HS-5 (cell line): ENCODE data around the gene AHDC1.

Source experiments
- DNase-seq: peaks from one replicate; pipeline ENCODE4 v3.0.0-alpha.2; 2012; ENCODE audit warnings: low read depth

The AHDC1 gene

DNA sequence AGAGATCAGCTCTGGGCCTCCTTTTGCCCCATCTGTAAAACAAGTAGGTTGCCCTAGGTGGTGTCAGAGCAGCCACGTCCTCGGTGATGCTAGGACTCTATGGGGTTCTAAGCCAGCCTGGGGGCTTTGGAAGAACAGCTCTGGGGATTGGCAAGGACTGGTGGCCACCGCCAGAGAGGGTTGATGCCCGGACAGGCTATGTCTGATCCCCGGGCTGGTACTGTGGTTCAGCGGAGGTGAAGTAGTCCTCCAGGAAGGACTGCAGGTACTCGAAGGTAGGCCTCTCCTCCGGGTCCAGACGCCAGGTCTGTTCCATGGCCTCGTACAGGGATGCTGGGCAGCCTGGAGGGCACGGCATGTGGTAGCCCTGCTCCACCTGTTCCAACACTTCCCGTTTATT, 8.8 kb upstream of the AHDC1 start:
- DNase-seq: no peak

DNA sequence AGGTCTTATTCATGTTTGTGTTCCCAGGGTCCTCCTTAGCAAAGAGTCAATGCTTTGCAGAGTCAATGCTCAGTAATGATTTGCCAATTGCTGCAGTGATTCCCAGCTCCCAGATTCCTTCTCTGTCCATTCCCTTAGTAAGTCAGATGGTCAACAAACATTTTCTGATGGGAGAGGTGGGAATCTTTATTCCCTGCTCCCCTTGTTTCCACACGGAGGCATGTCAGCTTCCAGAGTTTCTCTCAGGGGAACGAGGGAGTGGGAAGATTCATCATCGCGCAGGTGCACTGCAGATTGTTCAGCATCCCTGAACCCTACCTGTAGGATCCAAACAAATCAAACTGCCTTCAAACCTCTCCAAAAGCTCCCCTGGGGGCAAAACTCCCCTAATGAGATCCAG, 7.5 kb upstream of the AHDC1 start:
- DNase-seq: no peak

DNA sequence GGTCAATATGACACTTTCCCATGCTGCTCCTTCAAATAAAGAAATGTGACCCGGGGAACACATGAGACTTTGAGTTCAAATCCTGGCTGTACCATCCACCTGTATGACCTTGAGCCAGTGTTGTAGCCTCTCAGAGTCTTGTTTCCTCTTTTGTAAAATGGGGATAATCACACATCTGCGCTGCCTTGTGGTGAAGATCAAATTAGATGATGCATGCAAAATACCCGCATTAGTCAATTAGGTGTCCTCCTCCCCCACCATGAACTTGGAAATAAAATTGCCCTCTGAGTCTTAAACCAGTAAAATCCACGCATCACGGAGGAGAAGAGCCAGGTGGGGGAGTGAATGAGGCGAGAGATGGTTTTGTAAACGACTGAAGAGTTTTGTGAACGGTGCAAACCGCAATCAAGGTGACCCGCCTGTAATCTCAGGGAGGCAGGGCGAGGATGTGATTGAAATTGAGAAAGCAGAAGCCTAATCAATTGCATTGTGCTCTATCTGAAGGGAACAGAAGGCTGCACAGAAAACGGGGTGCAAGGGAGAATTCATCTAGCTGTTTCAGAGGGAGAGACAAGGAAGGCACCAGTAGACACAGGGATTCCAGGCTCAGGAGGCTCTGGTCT, 5.8 kb upstream of the AHDC1 start:
- no peak for DNase-seq

DNA sequence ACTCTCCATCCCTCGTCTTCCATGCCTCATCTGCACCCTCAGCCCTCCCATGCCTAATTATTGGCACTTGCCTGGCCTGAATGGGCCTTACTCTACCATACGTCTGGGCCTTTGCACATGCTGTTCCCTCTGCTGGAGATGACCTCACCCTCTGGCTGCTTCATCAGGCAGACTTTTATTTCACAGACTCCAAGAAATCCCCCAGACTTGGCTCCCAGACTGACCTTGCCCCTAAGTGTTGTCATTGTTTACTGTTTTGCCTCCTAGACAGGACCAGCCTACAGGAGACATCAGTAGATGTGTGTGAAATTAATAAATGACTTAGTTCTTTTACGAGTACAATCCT, 5.2 kb upstream of the AHDC1 start:
- DNase-seq: no peak

DNA sequence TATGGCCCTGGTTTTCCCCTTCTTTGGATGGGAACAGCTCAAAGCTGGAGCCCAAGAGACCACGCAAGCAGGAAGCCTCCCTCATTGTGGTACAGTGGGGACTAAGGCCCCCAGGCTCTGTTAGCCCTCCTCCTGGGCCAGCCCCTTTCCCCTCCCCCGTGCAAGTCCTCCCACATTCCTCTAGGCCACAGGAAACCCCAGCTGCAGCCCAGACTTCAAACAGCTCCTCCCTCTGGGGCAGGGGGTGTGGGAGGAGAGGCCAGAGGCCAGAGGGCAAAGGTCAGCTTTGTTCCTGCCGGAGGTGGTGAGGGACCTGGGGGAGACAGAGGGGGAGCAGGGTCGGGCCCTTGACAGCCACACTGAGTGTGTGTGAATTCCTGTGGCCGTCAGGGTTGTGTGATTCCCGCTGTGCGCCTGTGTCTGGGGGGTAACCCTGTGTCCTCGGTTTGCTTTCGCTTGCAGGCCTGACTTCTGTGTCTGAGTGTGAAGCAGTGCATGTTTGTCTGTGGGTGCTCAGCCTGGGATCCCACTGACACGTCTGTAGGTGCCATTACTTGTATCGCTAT, 3.4 kb upstream of the AHDC1 start:
- no peak for DNase-seq

DNA sequence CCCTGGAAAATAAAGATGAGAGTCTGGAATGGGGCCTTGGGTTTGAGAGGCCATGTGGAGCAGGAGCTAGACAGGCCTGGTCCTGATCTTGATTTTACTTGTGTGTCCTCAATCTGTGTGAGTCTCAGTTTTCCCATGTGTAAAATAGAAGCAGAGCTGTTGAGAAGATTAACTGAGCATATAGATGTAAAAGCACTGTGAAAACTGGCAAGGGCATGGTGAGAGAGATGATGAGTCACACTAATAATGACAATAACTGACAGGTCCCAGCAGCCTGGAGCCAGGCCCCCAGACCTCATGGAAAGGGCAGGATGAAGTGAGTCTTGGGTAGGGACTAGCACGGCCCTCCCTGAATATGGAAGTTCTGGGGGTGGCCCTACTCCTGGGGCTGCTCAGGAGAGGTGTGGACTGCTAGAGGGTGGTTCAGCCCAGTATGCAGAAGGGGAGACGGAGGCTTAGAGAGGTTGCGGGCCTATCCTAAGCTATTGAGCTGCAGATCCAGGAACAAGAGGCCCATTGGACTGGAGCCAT, 2.8 kb upstream of the AHDC1 start:
- DNase-seq: no peak

DNA sequence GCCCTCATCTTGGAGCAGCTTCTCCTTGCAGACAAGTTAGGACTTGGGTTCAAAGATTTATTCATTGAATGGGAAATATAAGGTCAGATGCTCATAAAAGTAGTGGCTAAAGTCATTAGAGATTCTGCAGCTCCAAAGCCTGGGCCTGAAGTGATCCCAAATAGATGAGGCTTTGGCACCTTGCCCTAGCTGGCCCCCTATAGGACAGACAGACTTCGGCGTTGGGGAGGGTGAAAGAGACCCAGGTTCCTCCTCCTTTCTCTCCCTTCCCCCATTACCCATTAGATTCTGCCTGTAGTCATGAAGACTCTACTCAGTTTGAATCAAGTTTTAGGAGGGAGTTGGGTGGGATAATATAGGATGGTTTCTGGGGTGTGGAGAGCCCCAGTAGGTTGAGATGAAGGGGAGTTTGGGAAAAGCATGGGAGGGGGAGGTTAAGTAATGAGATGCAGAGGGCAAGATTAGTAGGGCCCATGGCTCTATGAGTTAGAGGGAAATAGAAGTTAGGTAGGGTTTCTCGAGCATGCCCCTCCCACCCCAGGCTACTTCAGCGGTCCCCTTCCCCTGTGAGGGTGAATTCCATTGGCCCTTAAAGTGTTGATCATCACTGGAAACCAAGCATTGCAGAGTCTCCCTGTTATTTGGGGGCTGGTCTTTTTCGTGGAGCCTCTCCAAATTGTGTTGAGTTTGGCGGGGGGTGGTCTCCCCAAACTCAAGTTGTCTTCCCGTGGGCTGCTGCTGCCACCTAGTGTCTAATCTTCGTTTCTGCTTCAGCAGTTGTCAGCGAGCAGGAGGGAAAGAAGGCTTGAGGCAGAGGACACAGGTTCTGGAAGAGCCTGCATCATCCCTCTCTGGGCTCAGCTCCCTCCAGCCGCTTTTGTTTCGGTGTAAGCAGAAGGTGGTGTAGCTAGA, 2.1 kb upstream of the AHDC1 start:
- no peak for DNase-seq

DNA sequence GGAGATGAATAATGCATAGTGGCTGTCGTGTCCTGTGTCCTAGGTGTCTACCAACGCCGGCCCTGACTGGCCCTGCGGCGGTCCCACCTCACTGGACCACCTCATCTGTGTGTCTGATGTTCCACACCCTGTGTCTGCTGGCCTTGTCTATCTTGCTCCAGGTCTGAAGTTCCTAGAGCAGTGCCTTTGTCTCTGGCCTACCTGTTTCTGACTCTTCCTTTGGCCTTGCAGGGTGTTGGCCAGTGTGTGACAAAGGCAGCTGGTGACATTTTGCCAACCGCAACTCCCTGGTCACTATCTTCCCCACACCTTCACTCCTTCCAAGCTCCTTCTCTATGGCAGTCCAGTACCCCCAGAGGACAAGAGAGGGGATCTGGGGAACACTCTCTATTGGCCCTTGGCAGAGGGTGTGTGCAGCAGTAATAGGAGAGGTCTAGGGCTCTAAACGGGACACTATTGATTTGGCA, 1.4 kb upstream of the AHDC1 start:
- no peak for DNase-seq

DNA sequence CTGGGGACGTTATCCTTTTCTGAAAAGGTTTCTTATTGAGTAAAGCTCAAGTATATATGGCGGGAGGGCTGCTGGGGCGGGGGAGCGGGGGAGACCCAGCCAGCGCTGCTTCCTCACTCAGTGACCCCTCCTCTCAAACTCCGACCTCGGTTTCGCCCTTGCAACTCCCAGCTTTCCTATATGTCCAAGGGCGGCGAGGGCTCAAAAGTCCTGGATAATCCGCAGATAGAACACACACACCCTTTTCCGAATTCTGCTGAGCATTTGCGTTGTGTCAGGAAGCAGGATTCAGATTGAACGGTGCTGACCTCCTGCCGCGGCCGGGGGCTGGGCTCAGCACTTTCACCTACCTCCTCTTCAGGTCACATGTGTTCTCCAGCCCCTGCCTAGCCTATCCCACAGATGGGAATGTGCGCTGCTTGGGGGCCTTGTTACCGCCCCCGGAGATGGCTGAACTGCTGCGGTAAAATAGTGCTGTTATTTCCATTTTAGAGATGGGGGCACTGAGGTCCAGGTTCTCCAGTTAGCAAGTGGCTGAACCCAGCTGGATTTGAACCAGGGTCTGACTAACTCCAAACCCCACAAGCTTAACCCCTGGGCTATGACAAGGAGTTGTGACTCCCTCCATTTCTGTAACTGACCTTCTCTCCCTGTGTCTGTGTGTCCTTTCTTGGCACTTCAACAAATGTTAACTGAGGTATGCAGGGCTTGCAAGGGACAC, 795 bp upstream of the AHDC1 start:
- DNase-seq: no peak

DNA sequence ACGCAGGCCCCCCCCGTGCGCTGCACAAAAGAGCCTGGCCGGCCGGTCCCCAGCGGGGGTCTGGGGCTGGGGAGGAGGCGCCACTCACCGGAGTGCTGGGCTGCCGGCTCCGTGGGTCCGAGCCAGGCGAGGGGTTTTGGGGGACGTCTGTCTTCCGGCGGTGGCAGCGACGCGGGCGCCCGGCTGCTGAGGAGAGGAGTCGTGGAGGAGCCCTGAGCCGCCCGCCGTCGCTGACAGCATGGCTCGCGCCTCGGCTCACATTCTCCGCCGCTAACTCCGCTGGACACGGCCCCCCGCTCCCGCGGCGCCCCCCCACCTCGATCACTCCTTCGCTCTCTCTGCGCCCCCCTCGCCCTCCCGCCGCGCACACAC, 649 bp downstream of the AHDC1 start:
- no peak for DNase-seq

DNA sequence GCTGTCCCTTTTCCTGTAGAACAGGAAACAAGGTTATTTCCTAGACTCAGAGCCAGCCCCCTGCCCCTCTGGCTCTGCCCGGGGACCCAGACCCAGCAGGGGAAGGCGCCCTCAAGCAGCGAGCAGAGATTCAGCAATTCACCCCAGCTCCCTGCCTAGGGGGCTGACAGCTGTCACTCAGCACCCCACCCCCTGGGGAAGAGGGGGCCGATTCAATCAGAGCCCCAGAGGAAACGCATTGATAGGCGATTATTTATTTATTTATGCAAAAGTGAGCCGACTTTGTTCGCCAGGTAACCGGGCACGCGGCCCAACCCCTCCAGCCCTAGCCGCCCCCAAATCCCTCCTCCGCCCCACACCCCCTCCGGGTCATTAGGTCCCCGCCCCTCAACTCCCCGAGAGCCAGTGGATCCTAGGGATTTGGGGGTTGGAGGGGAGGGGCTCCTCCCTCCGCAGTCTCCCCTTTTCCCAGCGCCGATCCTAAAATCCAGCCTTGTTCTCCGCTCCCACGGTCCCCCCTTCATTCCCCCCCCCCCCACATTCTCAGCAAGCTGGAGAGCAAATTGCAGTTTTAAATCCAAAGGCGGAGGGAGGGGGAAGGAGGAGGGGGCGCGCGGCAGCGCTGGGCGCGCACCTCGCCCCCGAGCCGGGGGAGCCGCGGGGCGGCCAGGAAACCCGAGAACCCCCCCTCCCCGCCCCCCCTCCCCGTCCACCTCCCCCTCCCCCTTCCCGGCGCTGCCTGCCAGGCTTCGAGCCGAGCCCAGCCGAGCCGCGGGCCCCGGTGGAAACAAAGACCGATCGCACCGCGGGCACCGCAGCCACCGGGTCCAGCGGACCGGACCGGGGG, 1.3 kb downstream of the AHDC1 start:
- DNase-seq: no peak

DNA sequence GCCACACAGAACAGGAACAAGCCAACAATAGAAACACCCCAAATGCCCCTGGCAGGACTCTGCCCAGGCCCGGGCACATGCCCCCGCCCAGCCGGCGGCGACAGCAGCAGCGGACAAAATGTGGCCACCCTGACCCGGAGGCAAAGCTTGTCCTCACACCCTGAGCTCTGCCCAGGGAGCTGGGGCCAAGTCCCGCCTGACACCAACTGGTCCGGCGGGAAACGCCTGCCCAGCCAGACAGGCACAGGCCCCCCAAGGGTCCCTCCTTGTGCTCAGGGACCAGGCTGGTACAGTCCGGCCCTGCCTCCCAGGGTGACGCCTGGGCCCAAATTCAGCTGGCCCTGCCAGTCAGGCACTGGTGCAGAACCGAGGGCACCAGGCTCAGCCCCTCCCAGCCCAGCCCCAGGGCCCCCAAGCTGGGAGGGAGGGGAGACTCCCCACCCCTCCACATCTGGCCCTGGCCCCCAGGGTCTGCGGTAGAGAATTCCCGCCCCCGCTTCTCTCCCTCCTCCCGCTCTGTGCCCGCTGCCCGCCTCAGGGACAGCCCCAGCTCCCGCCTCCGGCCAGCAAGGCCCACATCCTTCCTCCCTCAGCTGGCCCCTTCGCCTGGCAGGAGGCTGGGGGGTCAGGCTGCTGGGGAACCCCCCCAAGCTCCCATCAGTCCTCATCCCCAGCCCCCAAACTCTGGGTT, 2.0 kb downstream of the AHDC1 start:
- no peak for DNase-seq

DNA sequence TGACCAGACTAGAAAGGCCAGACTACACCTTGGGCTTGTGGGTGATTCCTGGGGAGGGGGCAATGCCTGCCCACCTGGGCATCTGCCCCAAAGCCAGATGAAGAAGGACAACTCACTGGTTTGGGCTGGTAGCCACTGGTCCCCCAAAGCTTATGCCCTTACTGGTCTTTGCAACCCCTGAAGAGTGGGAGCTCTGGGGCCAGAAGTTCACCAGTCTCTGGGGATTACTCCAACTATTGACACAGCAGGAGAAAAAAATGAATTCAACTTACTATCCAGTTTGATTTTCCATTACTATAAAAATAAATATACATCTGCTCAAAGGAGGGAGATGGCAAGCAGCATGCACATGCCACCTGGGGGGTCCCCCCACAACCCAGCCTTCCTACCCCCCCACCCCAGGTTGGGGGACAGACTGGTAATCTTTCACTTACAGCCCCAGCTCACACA, 2.6 kb downstream of the AHDC1 start:
- DNase-seq: no peak

DNA sequence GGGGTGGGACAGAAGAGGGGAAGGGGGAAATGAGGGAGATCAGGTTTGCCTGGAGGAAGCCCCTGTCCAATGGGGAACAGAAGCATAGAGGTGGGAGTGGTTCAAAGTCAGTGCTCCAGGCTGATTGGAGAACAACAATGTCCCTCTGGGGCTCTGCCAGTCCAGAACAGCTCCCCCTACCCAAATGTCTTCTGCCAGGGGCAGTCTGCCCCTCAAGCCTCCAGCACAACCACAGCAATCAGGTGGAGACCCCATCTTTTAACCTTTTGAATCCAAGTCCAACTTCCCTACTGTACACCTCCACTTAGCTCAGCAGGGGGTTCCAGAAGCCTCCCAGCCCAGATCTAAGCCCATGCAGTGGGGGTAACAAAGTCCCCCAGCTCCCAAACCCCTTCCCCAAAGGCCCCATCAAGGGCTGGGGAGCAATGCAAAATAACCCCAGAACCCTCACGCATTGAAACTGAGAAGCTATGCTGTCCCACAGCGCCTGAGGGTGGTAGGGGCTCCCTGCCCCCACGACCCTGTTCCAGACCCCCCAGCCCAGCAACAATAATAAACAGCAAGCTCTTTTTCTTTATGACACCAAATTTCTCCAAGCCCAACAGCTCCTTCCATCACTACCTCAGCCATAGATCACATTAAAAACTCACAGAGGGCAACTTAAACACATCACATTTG, 3.3 kb downstream of the AHDC1 start:
- DNase-seq: no peak

DNA sequence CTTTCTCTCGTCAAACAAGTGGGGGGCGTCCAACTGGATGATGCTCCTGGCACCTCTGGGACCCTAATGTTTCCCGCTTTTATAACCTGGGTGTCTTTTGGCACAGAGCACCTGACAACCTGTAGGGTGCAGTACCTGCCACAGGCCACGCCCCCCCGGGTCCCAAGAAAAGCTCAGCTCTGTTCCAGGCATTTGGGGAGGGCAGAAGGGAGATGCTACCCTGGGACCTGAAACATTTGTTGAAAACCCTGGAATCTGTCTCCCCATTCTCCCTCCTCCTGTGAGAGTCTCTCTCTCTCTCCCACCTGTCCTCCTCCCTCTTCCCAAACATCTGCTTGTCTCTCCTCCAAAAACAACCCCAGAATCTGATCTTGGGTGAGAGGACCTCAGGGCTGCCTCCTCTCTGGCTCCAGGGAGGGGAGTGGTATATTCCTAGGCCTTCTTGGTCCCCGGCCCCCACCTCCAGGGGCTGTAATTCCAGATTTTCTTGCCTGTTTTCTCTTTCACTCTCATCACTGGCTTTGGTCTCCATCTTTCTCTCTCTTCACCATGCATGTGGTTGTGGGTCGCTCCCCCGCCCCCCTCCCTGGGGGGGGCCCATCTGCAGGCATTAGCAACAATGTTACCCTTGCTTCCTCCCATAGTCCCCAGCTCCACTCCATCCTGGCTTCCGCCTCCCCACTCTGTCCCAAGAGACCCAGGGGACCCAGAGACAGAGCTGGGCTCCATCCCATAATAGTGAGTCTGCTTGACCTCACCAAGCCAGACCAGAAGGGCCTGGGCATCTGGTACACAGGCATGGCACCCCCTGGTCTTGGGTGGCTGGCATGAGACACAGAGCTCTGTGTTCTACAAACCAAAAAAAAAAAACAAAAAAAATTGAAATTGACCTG, 4.1 kb downstream of the AHDC1 start:
- no peak for DNase-seq

DNA sequence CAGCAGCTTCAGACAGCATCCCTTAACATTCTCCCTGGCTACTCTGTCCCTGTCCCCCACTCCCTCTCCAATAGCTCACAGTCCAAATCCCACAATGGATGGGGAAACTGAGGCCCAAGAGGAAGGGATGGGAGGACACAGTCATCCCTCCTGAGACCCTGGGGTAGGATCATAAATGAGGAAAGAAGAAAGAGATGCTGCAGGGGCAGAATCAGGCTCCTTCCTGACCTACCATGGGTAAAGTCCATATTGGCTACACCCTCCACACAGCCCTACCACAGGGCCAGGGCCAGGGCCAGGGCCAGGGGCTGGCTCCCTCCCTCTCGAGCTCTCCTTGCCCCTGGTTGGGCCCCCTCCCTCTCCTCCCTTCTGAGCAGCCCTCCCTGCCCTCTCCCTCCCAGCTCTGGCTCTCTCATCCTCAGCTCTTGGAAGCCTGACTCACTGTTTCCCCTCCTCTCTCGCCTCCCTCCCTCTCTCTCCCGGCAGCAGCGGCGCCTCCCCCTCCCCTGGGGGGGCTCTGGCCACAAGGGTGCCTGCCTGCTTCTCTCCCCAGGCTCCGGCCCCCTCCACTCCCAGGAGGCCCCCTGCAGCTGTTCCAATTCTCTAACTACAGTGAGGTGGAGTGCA, 4.9 kb downstream of the AHDC1 start:
- no peak for DNase-seq

DNA sequence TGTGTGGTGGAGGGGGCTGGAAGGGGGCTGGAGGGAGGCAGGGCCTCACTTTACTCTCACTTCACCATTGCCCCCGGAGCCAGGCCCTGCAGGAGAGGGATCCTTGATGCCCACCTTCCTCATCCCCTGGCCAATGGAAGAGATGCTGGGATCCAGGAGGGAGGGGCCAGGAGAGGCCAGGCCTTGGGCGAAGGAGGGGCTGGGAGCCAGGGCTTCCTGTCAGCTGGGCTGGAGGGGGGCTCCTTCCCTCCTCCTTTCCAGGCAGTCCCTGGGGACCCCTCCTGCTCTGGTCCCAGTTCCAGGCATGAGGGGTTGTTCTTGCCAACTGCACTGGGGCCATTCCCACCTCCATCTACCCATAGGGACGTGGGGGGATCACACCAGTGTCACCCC, 5.7 kb downstream of the AHDC1 start:
- no peak for DNase-seq

DNA sequence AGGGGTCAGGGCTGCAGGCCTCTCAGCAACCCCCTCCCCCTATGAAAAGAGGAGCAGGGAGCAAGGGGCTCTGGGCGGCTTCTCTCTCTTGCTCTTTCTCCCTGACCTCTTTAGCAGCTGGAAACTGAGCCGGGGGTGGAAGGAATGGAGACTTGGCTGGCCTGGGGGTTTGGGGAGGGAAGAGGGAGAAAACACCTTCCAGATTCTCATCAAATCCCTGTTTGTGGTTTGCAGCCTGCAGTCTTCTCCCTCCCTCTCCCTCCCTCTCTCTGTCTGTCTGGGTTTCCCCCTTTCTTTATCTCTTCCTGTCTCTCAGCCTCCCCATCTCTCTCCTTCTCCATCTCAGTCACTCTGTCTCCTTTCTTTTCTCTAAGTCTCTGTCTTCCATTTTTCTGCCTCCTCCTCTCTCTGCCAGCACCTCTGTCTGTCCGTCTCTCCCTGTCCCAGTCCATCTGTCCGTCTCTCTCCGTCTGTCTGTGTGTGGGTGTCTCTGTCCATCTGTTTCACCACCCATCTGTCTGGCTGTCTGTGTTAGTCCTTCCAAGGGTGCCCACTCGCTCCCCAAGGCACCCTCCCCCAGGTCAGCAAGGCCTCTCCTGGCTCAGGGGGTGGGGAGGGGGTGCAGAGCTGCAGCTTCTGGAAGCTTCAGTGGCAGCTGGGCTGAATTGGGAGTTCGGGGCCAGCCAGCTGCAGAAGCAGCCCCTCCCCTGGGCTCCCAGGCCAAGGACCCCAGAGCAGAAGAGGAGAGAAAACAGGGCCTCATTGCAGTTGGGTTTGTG, 6.2 kb downstream of the AHDC1 start:
- no peak for DNase-seq
